H9 (cell line): Measurements from ENCODE around the gene GOLT1A. TPM values are rescaled to one million over a fixed set of nuclear protein-coding genes. Genes with fewer than 3 reads are reported as not detected.

Source experiments
- DNase-seq: peaks from one replicate; pipeline ENCODE4 v3.0.0-alpha.2; 2017
- H2AFZ ChIP-seq: one replicate; pipeline ENCODE4 v1.6.1; 2013; ENCODE audit warnings: mild to moderate bottlenecking, low read length, control low read depth, moderate library complexity
- H2AK5ac ChIP-seq: 2 replicates; pipeline ENCODE4 v1.6.1; 2013; ENCODE audit warnings: low read length, control low read depth, mixed read lengths; ENCODE audit not compliant: insufficient read length
- H2BK120ac ChIP-seq: one replicate; pipeline ENCODE4 v1.6.1; 2013; ENCODE audit warnings: low read depth, mild to moderate bottlenecking, low read length, control low read depth, inconsistent platforms; ENCODE audit not compliant: poor library complexity, severe bottlenecking
- H2BK12ac ChIP-seq: 2 replicates; pipeline ENCODE4 v1.6.1; 2013; ENCODE audit warnings: low read length, control low read depth, mixed read lengths, low read depth; ENCODE audit not compliant: insufficient read length
- H2BK15ac ChIP-seq: 2 replicates; pipeline ENCODE4 v1.6.1; 2013; ENCODE audit warnings: low read depth, low read length, control low read depth
- H2BK20ac ChIP-seq: one replicate; pipeline ENCODE4 v1.6.1; 2013; ENCODE audit warnings: low read depth, mild to moderate bottlenecking, low read length, control low read depth, inconsistent platforms; ENCODE audit not compliant: poor library complexity, severe bottlenecking
- H2BK5ac ChIP-seq: 2 replicates; pipeline ENCODE4 v1.6.1; 2013; ENCODE audit warnings: low read length, control low read depth, mixed read lengths; ENCODE audit not compliant: insufficient read length
- H3K14ac ChIP-seq: 2 replicates; pipeline ENCODE4 v1.6.1; 2013; ENCODE audit warnings: low read length, control low read depth; ENCODE audit not compliant: insufficient read depth
- H3K18ac ChIP-seq: 2 replicates; pipeline ENCODE4 v1.6.1; 2013; ENCODE audit warnings: low read depth, mild to moderate bottlenecking, mixed read lengths, low read length, control low read depth; ENCODE audit not compliant: insufficient read length
- H3K23ac ChIP-seq: 2 replicates; pipeline ENCODE4 v1.6.1; 2013; ENCODE audit warnings: low read length, control low read depth, mixed read lengths, low read depth; ENCODE audit not compliant: insufficient read length
- H3K23me2 ChIP-seq: 2 replicates; pipeline ENCODE4 v1.6.1; 2013; ENCODE audit warnings: low read depth, mild to moderate bottlenecking, mixed read lengths, low read length, control low read depth; ENCODE audit not compliant: insufficient read length, poor library complexity, severe bottlenecking
- H3K27ac ChIP-seq: 2 replicates; pipeline ENCODE4 v1.5.1; 2013; ENCODE audit warnings: low read length, control low read depth, mixed read lengths, low read depth; ENCODE audit not compliant: insufficient read length
- H3K27me3 ChIP-seq: 2 replicates; pipeline ENCODE4 v1.6.1; 2013; ENCODE audit warnings: low read length, control low read depth, inconsistent platforms; ENCODE audit not compliant: insufficient read depth
- H3K4ac ChIP-seq: 2 replicates; pipeline ENCODE4 v1.6.1; 2013; ENCODE audit warnings: low read depth, mild to moderate bottlenecking, control low read depth, inconsistent platforms, low read length, moderate library complexity
- H3K4me1 ChIP-seq: 2 replicates; pipeline ENCODE4 v1.6.1; 2013; ENCODE audit warnings: low read length, control low read depth, inconsistent platforms; ENCODE audit not compliant: insufficient read depth
- H3K4me2 ChIP-seq: 2 replicates; pipeline ENCODE4 v1.6.1; 2013; ENCODE audit warnings: low read length, control low read depth, mixed read lengths; ENCODE audit not compliant: insufficient read length, insufficient read depth
- H3K56ac ChIP-seq: 2 replicates; pipeline ENCODE4 v1.6.1; 2013; ENCODE audit warnings: low read depth, mild to moderate bottlenecking, mixed read lengths, low read length, control low read depth; ENCODE audit not compliant: insufficient read length
- H3K79me1 ChIP-seq: 2 replicates; pipeline ENCODE4 v1.6.1; 2013; ENCODE audit warnings: low read depth, mild to moderate bottlenecking, moderate library complexity, low read length, control low read depth, inconsistent platforms; ENCODE audit not compliant: insufficient read depth, poor library complexity, severe bottlenecking
- H3K79me2 ChIP-seq: 2 replicates; pipeline ENCODE4 v1.6.1; 2013; ENCODE audit warnings: low read length, control low read depth, inconsistent platforms; ENCODE audit not compliant: insufficient read depth
- H3K9ac ChIP-seq: 2 replicates; pipeline ENCODE4 v1.6.1; 2013; ENCODE audit warnings: low read length, control low read depth, mixed read lengths; ENCODE audit not compliant: insufficient read length; ENCODE audit errors: extremely low read depth
- H3K9me3 ChIP-seq: one replicate; pipeline ENCODE4 v1.6.1; 2013; ENCODE audit warnings: low read depth, low read length, inconsistent platforms; ENCODE audit not compliant: control insufficient read depth
- H3T11ph ChIP-seq: one replicate; pipeline ENCODE4 v1.6.1; 2013; ENCODE audit warnings: mild to moderate bottlenecking, low read length, control low read depth, inconsistent platforms
- H4K20me1 ChIP-seq: one replicate; pipeline ENCODE4 v1.6.1; 2013; ENCODE audit not compliant: control insufficient read depth, insufficient read length, insufficient read depth
- H4K5ac ChIP-seq: 2 replicates; pipeline ENCODE4 v1.6.1; 2013; ENCODE audit warnings: low read depth, mild to moderate bottlenecking, mixed read lengths, low read length, control low read depth; ENCODE audit not compliant: insufficient read length
- H4K8ac ChIP-seq: replicated peaks from 2 replicates; pipeline ENCODE4 v1.6.1; 2013; ENCODE audit warnings: low read length, control low read depth, mixed read lengths, low read depth; ENCODE audit not compliant: insufficient read length
- H4K91ac ChIP-seq: 2 replicates; pipeline ENCODE4 v1.6.1; 2013; ENCODE audit warnings: low read depth, mild to moderate bottlenecking, moderate library complexity, mixed read lengths, low read length, control low read depth; ENCODE audit not compliant: insufficient read length
- H3K27ac Mint-ChIP-seq, 3 experiments: 2 replicates in 2 of 3; 3 replicates in 1 of 3; pipeline ENCODE4 v1.8.0; 2020 to 2021; ENCODE audit warnings: mixed read lengths in 3 of 3, mild to moderate bottlenecking in 1 of 3, moderate library complexity in 1 of 3
- H3K27me3 Mint-ChIP-seq: 2 replicates; pipeline ENCODE4 v1.8.0; 2021; ENCODE audit warnings: low read depth, mild to moderate bottlenecking, moderate library complexity, mixed read lengths
- H3K36me3 Mint-ChIP-seq, 3 experiments: 2 replicates in 2 of 3; 3 replicates in 1 of 3; pipeline ENCODE4 v1.8.0; 2020 to 2021; ENCODE audit warnings: low read depth in 3 of 3, mixed read lengths in 3 of 3; ENCODE audit not compliant: insufficient read depth in 1 of 3
- H3K4me1 Mint-ChIP-seq, 2 experiments: 2 replicates each; pipeline ENCODE4 v1.8.0; 2020; ENCODE audit warnings: mixed read lengths in 2 of 2
- H3K4me3 Mint-ChIP-seq, 2 experiments: 2 replicates in 1 of 2; 3 replicates in 1 of 2; pipeline ENCODE4 v1.8.0; 2020 to 2021; ENCODE audit warnings: mild to moderate bottlenecking in 2 of 2, mixed read lengths in 2 of 2, moderate library complexity in 1 of 2
- H3K9me3 Mint-ChIP-seq, 2 experiments: 2 replicates in 1 of 2; 3 replicates in 1 of 2; pipeline ENCODE4 v1.8.0; 2020; ENCODE audit warnings: mild to moderate bottlenecking in 2 of 2, mixed read lengths in 2 of 2, moderate library complexity in 1 of 2
- WGBS: extraction: QIAGEN DNeasy Blood & Tissue Kit; methylation state at CpG from one replicate; pipeline ENCODE4 v1.1.7; 2013; ENCODE audit warnings: missing lambda C conversion rate, low lambda C conversion rate, mixed read lengths; ENCODE audit not compliant: insufficient read length; ENCODE audit errors: extremely low coverage; 5-methylcytosine and 5-hydroxymethylcytosine counted together
- total RNA-seq: library from RNA; stranded (reverse); gene quantifications from 2 replicates; pipeline ENCODE4 v1.2.1, GENCODE V29; 2021
- TF ChIP-seq, protein P1 (sequence below): fragments of 200-600 bp; sonication (generic); conservative IDR thresholded peaks from 3 replicates; pipeline ENCODE4 v1.8.0; 2021; ENCODE audit warnings: antibody characterized with exemption, mild to moderate bottlenecking

Gene GOLT1A
- total RNA-seq, 1 experiment from 2014 or later, result 4.2 TPM

DNA sequence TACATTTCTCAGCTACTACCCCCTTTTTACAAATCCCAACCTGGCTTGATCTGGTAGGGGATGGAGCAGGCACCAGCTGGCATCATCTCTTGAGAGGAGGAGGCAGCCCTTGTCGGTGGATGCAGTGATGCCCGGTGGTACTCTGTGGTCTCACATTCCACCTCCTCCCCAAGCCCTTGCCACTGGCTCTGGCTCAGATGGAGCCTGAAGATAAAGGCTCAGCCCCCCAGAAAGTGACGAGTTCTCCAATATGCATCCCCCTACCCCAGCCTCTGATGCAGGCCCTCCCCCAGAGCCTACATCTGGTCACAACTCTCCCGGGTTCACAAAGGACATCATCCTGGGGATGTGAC, 3.8 kb upstream of the GOLT1A start:
- Histone ChIP-seq H3K56ac (no peak overlapping the region), H2AFZ (no peak overlapping the region), H2BK12ac (no peak overlapping the region), H4K8ac (no peak overlapping the region), H3K23ac (no peak overlapping the region), H3K9me3 (no peaks in the 10 kb centered on the region), H4K5ac (no peak overlapping the region), H4K91ac (no peak overlapping the region), H3K4me1 (peaks cover 3% of the 10 kb centered on the region; the same call in 1 of the 2 replicates), H2BK5ac (no peak overlapping the region), H3K79me2 (no peaks in the 10 kb centered on the region), H4K20me1 (no peaks in the 10 kb centered on the region), H3K4me2 (no peak overlapping the region), H3K9ac (no peak overlapping the region), H2AK5ac (no peak overlapping the region), H3K27me3 (no peaks in the 10 kb centered on the region), H3K14ac (no peak overlapping the region), H2BK120ac (no peak overlapping the region), H3K18ac (no peak overlapping the region), H2BK15ac (no peak overlapping the region), H3K4ac (no peak overlapping the region), H2BK20ac (no peak overlapping the region), H3T11ph (no peak overlapping the region), H3K79me1 (no peaks in the 10 kb centered on the region), H3K23me2 (peaks cover 11% of the 10 kb centered on the region), H3K27ac (no peak overlapping the region)
- Mint-ChIP-seq H3K4me1 (peaks cover 8 to 14% of the 10 kb centered on the region in 2 experiments; a peak in 2 of 4 replicates), H3K27ac (no peak overlapping the region), H3K4me3 (no peak overlapping the region), H3K27me3 (peaks cover 6% of the 10 kb centered on the region), H3K9me3 (no peaks in the 10 kb centered on the region), H3K36me3 (no peaks in the 10 kb centered on the region; a peak in 1 of 7 replicates)
- WGBS, result no CpG with 5 or more reads among the region's 4 CpGs
- TF ChIP-seq, protein P1, sequence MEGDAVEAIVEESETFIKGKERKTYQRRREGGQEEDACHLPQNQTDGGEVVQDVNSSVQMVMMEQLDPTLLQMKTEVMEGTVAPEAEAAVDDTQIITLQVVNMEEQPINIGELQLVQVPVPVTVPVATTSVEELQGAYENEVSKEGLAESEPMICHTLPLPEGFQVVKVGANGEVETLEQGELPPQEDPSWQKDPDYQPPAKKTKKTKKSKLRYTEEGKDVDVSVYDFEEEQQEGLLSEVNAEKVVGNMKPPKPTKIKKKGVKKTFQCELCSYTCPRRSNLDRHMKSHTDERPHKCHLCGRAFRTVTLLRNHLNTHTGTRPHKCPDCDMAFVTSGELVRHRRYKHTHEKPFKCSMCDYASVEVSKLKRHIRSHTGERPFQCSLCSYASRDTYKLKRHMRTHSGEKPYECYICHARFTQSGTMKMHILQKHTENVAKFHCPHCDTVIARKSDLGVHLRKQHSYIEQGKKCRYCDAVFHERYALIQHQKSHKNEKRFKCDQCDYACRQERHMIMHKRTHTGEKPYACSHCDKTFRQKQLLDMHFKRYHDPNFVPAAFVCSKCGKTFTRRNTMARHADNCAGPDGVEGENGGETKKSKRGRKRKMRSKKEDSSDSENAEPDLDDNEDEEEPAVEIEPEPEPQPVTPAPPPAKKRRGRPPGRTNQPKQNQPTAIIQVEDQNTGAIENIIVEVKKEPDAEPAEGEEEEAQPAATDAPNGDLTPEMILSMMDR, result no peak
- DNase-seq, result no peak
